ENCODE data around the gene ISL2. TPM values are rescaled to one million over a fixed set of nuclear protein-coding genes. Genes with fewer than 3 reads are reported as not detected.

The ISL2 gene
- total and polyA plus RNA-seq, 9 of the 15 experiments (the other 6 are each of a cell fraction or from before 2014, with no cell fraction given), result 0.15 to 23.7 (median 4.0) TPM

DNA sequence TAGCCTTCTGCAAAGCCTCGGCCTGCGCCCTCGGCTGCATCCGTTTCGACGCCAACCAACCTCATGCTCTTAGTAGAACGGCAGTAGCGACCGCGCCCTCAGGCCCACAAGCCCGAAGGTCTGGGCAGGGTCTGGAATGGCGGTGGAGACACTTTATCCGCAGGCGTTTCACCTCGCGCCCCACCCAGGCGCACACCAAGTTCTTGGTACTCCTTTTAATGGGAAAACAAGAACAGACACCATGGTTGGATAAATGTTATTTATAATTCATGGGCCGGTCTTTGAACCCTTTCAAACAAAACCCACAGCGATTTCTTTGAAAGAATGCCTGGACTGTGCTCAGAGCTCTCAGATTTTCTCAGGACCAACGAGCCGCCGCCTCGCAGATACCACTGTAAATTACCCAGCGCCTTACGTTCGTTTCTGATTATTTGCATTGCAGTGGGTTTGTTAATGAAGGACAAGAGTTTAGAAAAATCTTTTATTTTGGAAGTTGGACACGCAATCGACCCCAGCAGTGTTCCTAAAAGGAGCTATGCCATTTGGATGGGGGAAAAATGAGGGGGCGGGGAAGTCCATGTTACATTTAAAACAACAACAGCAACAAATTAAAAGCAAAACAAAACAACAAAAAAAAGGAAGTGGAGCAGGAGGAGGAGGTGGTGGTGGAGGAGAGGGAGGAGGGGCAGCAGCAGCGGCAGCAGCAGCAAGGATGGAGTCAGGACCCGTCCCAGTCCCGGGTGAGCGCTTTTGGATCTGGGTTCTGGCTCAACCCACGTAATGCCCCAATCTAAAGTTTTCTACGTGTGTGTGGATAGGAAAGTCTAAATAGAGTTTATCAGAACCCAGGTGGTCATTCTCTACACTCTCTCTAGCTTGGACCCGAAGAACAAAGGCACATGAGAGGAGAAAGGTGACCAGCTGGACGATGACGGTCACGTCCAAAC lies 993 bp upstream of the ISL2 start (continued):
- TF ChIP-seq TEAD4 (IDR thresholded peaks at IDR 0.05; ENCODE audit: low read length) (no peak), TEAD4 (CRISPR knock-in tag; IDR thresholded peaks at IDR 0.05; ENCODE audit: borderline replicate concordance) (no peak), CBX1 (IDR thresholded peaks at IDR 0.05; ENCODE audit: low read depth) (no peak), TFAM (CRISPR knock-in tag; conservative IDR thresholded peaks at IDR 0.05) (no peak), SRSF9 (IDR thresholded peaks at IDR 0.05; ENCODE audit: borderline replicate concordance, low read depth, low read length) (no peak), CCAR2 (IDR thresholded peaks at IDR 0.05; ENCODE audit: low read depth, low read length) (no peak), FOXK2 (conservative IDR thresholded peaks at IDR 0.05 in 1 of 2, IDR thresholded peaks at IDR 0.05 in 1 of 2; ENCODE audit: low read depth in 2 of 2) (peak; percentile 72 to 78), SNIP1 (IDR thresholded peaks at IDR 0.05; ENCODE audit: low read depth) (no peak), ZNF146 (CRISPR knock-in tag; IDR thresholded peaks at IDR 0.05; ENCODE audit: unreplicated experiment) (no peak), ZNF583 (CRISPR knock-in tag; IDR thresholded peaks at IDR 0.05) (no peak), IFI16 (CRISPR knock-in tag; IDR thresholded peaks at IDR 0.05) (no peak), ZBTB7A (IDR thresholded peaks at IDR 0.05; ENCODE audit: borderline replicate concordance, control insufficient read depth, low read depth, low read length) (no peak; the same call in 1 of the 2 replicates), ZNF212 (CRISPR knock-in tag; IDR thresholded peaks at IDR 0.05) (no peak), ZNF431 (CRISPR knock-in tag; IDR thresholded peaks at IDR 0.05) (no peak)
- TF ChIP-seq, protein P1, sequence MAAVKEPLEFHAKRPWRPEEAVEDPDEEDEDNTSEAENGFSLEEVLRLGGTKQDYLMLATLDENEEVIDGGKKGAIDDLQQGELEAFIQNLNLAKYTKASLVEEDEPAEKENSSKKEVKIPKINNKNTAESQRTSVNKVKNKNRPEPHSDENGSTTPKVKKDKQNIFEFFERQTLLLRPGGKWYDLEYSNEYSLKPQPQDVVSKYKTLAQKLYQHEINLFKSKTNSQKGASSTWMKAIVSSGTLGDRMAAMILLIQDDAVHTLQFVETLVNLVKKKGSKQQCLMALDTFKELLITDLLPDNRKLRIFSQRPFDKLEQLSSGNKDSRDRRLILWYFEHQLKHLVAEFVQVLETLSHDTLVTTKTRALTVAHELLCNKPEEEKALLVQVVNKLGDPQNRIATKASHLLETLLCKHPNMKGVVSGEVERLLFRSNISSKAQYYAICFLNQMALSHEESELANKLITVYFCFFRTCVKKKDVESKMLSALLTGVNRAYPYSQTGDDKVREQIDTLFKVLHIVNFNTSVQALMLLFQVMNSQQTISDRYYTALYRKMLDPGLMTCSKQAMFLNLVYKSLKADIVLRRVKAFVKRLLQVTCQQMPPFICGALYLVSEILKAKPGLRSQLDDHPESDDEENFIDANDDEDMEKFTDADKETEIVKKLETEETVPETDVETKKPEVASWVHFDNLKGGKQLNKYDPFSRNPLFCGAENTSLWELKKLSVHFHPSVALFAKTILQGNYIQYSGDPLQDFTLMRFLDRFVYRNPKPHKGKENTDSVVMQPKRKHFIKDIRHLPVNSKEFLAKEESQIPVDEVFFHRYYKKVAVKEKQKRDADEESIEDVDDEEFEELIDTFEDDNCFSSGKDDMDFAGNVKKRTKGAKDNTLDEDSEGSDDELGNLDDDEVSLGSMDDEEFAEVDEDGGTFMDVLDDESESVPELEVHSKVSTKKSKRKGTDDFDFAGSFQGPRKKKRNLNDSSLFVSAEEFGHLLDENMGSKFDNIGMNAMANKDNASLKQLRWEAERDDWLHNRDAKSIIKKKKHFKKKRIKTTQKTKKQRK (IDR thresholded peaks at IDR 0.05; ENCODE audit: borderline replicate concordance, low read depth, low read length), result no peak
